H7 (cell line): ENCODE data around the gene AHCYL2. TPM values are rescaled to one million over a fixed set of nuclear protein-coding genes. Genes with fewer than 3 reads are reported as not detected.
"Not testable (repeated sequence)": the region's sequence is repeated elsewhere in the genome, so short reads cannot be mapped to it uniquely, and the experiment has no call there.

ENCODE experiments used
- DNase-seq: peaks from one replicate; pipeline ENCODE4 v3.0.0; 2012
- H3K27me3 ChIP-seq: 2 replicates; pipeline ENCODE4 v1.6.0; 2011; ENCODE audit warnings: mild to moderate bottlenecking, low read length; ENCODE audit not compliant: control insufficient read depth, insufficient read depth
- H3K36me3 ChIP-seq: replicated peaks from 2 replicates; pipeline ENCODE4 v1.5.1; 2011; ENCODE audit warnings: low read length; ENCODE audit not compliant: control insufficient read depth, insufficient read depth
- H3K4me3 ChIP-seq: 2 replicates; pipeline ENCODE4 v1.5.1; 2011; ENCODE audit warnings: low read depth, mild to moderate bottlenecking, control low read depth, low read length, moderate library complexity; ENCODE audit not compliant: insufficient read depth
- total RNA-seq: library from RNA; depleted of rRNA; stranded (reverse); fragments of >200 nt; shearing (Covaris generic); gene quantifications from 2 replicates; pipeline ENCODE4 v1.2.3, GENCODE V29; 2014

Gene AHCYL2
- total RNA-seq, 1 experiment from 2014 or later, result 14.2 TPM

GRCh38 chr7:129202058-129202777 is 22.6 kb upstream of the AHCYL2 start:
- no peak for DNase-seq
- H3K4me3 ChIP-seq, result no peak overlapping the region
- H3K36me3 ChIP-seq, result peaks cover 14% of the 10 kb centered on the region
- H3K27me3 ChIP-seq, result no peaks in the 10 kb centered on the region

GRCh38 chr7:129203050-129203741 is 21.6 kb upstream of the AHCYL2 start:
- H3K27me3 ChIP-seq, result no peaks in the 10 kb centered on the region
- H3K4me3 ChIP-seq, result no peak overlapping the region
- peak; percentile 25 for DNase-seq
- peaks cover 15% of the 10 kb centered on the region for H3K36me3 ChIP-seq

DNA sequence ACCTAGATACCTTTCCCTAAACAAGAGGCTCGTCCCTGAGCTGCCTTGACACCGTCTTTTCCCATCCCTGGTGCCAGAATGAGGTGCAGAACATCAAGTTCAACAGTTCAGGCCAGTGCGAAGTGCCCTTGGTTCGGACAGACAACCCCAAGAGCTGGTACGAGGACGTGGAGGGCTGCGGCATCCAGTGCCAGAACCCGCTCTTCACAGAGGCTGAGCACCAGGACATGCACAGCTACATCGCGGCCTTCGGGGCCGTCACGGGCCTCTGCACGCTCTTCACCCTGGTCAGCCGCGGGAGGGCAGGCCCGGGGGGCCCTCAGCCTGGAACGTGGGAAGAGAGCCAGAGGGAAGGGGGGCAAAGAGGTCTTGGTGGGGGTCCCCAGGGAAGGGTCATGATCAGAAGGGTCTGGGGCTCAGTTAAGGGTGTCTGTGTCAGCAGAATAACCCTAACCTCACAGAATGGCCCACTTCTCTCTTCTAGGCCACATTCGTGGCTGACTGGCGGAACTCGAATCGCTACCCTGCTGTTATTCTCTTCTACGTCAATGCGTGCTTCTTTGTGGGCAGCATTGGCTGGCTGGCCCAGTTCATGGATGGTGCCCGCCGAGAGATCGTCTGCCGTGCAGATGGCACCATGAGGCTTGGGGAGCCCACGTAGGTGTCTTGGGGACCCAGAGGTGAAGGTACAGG is 19.6 kb upstream of the AHCYL2 start:
- H3K4me3 ChIP-seq, result no peak overlapping the region
- DNase-seq, result peak; percentile 28
- no peaks in the 10 kb centered on the region for H3K27me3 ChIP-seq
- peaks cover 21% of the 10 kb centered on the region for H3K36me3 ChIP-seq

GRCh38 chr7:129205987-129206785 is 18.6 kb upstream of the AHCYL2 start:
- Histone ChIP-seq H3K4me3 (no peak overlapping the region), H3K27me3 (no peaks in the 10 kb centered on the region)

DNA sequence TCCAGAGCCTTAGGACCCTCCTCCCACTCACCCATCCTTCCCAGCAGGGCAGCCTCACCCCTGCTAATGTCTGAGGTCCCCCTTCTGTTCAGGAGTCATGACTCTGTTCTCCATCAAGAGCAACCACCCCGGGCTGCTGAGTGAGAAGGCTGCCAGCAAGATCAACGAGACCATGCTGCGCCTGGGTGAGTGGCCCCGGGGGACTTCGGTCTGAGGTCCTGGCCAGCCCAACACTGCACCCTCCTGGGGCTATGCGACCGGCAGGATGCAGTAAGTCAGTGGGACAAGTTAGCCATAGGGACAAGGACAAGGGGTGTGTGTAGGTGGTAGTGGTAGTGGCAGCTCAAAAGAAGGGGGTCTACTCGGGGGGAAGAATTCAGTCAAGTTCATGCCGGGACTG is 16.2 kb upstream of the AHCYL2 start:
- no peaks in the 10 kb centered on the region for H3K27me3 ChIP-seq
- no peak overlapping the region for H3K4me3 ChIP-seq
- DNase-seq, result peak; percentile 18
- H3K36me3 ChIP-seq, result peaks cover 33% of the 10 kb centered on the region

More at GRCh38 chr7:129205987-129206785, 18.6 kb upstream of the AHCYL2 start:
- peaks cover 26% of the 10 kb centered on the region for H3K36me3 ChIP-seq
- no peak for DNase-seq

GRCh38 chr7:129209067-129209926 is 15.5 kb upstream of the AHCYL2 start:
- Histone ChIP-seq H3K4me3 (no peak overlapping the region), H3K36me3 (peaks cover 33% of the 10 kb centered on the region), H3K27me3 (no peaks in the 10 kb centered on the region)
- DNase-seq, result peak; percentile 21

DNA sequence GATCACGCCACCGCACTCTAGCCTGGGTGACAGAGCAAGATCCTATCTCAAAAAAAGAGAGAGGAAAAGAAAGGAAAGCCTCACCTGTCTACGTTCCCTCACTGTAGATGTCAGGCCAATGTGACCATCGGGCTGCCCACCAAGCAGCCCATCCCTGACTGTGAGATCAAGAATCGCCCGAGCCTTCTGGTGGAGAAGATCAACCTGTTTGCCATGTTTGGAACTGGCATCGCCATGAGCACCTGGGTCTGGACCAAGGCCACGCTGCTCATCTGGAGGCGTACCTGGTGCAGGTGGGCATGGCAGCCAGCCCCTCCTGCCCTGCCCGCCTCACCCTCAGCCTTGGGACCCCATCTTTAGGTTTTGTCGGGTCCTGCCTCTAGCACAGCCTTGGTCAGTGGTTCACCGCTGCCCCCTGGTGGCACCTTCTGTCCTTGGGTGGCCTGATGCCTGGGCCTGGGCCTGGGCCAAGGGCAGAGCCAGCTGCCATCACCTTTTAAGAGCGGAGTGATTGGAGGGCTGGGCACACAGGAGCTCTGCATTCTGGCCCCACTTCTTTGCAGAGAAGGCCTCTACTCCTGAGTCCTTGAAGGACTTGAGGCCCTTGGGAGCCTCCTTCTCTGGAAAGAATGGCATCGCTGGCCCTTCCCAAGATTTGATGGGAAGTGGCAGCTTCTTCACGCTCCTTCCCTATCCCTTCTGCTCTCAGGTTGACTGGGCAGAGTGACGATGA is 14.4 kb upstream of the AHCYL2 start:
- H3K4me3 ChIP-seq, result no peak overlapping the region
- no peaks in the 10 kb centered on the region for H3K27me3 ChIP-seq
- H3K36me3 ChIP-seq, result peaks cover 29% of the 10 kb centered on the region
- DNase-seq, result peak; percentile 95

- Histone ChIP-seq H3K36me3 (peaks cover 27% of the 10 kb centered on the region), H3K27me3 (no peaks in the 10 kb centered on the region), H3K4me3 (no peak overlapping the region)
- peak; percentile 36 for DNase-seq
Measured at GRCh38 chr7:129210989-129211312, 13.9 kb upstream of the AHCYL2 start.

DNA sequence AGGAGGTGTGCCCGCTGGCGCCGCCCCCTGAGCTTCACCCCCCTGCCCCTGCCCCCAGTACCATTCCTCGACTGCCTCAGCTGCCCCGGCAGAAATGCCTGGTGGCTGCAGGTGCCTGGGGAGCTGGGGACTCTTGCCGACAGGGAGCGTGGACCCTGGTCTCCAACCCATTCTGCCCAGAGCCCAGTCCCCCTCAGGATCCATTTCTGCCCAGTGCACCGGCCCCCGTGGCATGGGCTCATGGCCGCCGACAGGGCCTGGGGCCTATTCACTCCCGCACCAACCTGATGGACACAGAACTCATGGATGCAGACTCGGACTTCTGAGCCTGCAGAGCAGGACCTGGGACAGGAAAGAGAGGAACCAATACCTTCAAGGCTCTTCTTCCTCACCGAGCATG is 12.7 kb upstream of the AHCYL2 start:
- H3K27me3 ChIP-seq, result no peaks in the 10 kb centered on the region
- peaks cover 20% of the 10 kb centered on the region for H3K36me3 ChIP-seq
- DNase-seq, result peak; percentile 29
- no peak overlapping the region for H3K4me3 ChIP-seq

- peaks cover 18% of the 10 kb centered on the region for H3K36me3 ChIP-seq
- H3K27me3 ChIP-seq, result no peaks in the 10 kb centered on the region
- H3K4me3 ChIP-seq, result no peak overlapping the region
- DNase-seq, result peak; percentile 30
Measured at GRCh38 chr7:129212596-129212995, 12.2 kb upstream of the AHCYL2 start.

DNA sequence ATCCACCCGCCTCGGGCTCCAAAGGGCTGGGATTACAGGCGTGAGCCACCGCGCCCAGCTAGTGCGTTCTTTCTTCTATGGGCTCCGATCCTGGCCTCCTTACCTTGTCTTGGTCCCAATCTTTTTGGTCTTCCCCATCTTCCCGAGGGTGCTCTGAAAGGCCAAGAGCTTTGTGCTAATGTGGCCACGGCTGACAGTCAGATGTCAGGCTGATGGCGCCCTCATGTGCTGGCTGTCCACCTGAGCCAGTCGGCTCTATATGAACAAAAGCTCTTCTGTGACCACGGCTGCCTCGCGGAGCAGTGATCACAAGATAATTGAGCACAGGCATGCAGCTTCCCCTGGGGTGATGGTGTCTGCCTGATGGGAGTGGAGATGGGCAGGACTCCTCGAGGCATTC is 11.0 kb upstream of the AHCYL2 start:
- no peak overlapping the region for H3K4me3 ChIP-seq
- no peaks in the 10 kb centered on the region for H3K27me3 ChIP-seq
- DNase-seq, result peak; percentile 78
- peaks cover 18% of the 10 kb centered on the region for H3K36me3 ChIP-seq

- H3K36me3 ChIP-seq, H3K4me3 ChIP-seq, H3K27me3 ChIP-seq, DNase-seq: not testable (repeated sequence)
Measured at GRCh38 chr7:129215691-129216090, 9.1 kb upstream of the AHCYL2 start.

GRCh38 chr7:129216101-129216715 is 8.6 kb upstream of the AHCYL2 start:
- not testable (repeated sequence) for H3K4me3 ChIP-seq, H3K36me3 ChIP-seq, H3K27me3 ChIP-seq, DNase-seq
